HG03558 (cell line): ENCODE results near the gene MYOZ2.

ENCODE experiments used
- ATAC-seq: cut with Tn5 transposase; IDR thresholded peaks from one replicate; pipeline ENCODE4 v1.9.1; 2021; ENCODE audit warnings: moderate number of reproducible peaks; ENCODE audit not compliant: unreplicated experiment; ENCODE audit errors: extremely low read depth

The MYOZ2 gene

GRCh38 chr4:119232286-119232685, 96.7 kb downstream of the MYOZ2 start:
- no peak for ATAC-seq

GRCh38 chr4:119233191-119233590, 97.6 kb downstream of the MYOZ2 start:
- ATAC-seq = no peak

GRCh38 chr4:119233750-119234149, 98.1 kb downstream of the MYOZ2 start:
- ATAC-seq = no peak

GRCh38 chr4:119237201-119237600, 101.6 kb downstream of the MYOZ2 start:
- no peak for ATAC-seq
